Neural crest cell (in vitro differentiated cells): ENCODE results near the gene EN1. TPM values are rescaled to one million over a fixed set of nuclear protein-coding genes. Genes with fewer than 3 reads are reported as not detected.

Experiments
- DNase-seq: peaks from one replicate; pipeline ENCODE4 v3.0.0; 2021; ENCODE audit warnings: low read depth, mixed read lengths, low spot score
- H3K27ac Mint-ChIP-seq: one replicate; pipeline ENCODE4 v1.8.0; 2021; ENCODE audit warnings: mild to moderate bottlenecking, mixed read lengths; ENCODE audit not compliant: unreplicated experiment
- H3K27me3 Mint-ChIP-seq: 2 replicates; pipeline ENCODE4 v1.8.0; 2021; ENCODE audit warnings: low read depth, mild to moderate bottlenecking, mixed read lengths
- H3K36me3 Mint-ChIP-seq: 2 replicates; pipeline ENCODE4 v1.8.0; 2021; ENCODE audit warnings: low read depth, mild to moderate bottlenecking, mixed read lengths
- H3K4me1 Mint-ChIP-seq: 2 replicates; pipeline ENCODE4 v1.8.0; 2021; ENCODE audit warnings: mixed read lengths
- H3K4me3 Mint-ChIP-seq: one replicate; pipeline ENCODE4 v1.8.0; 2021; ENCODE audit warnings: mild to moderate bottlenecking, mixed read lengths
- H3K9me3 Mint-ChIP-seq: 2 replicates; pipeline ENCODE4 v1.8.0; 2021; ENCODE audit warnings: mixed read lengths
- CTCF ChIP-seq: fragments of 200-600 bp; sonication (generic); conservative IDR thresholded peaks from 2 replicates; pipeline ENCODE4 v1.5.0; 2021; ENCODE audit warnings: antibody characterized with exemption, mild to moderate bottlenecking
- total RNA-seq: library from RNA; stranded (reverse); gene quantifications from 2 replicates; pipeline ENCODE4 v1.2.1, GENCODE V29; 2021

Gene EN1
- total RNA-seq, 1 donor from 2014 or later: 12.6 TPM

- Mint-ChIP-seq H3K27ac (no peak overlapping the region), H3K4me3 (no peak overlapping the region), H3K4me1 (no peaks in the 10 kb centered on the region), H3K9me3 (no peaks in the 10 kb centered on the region), H3K27me3 (peaks cover 62% of the 10 kb centered on the region), H3K36me3 (no peaks in the 10 kb centered on the region)
- peak; percentile 83 for TF ChIP-seq CTCF
- DNase-seq: peak; percentile 40
These were observed 17.7 kb upstream of the EN1 start for GRCh38 chr2:118865106-118865505.

GRCh38 chr2:118864207-118864606, 16.8 kb upstream of the EN1 start:
- H3K4me3 Mint-ChIP-seq: no peak overlapping the region
- no peak for TF ChIP-seq CTCF
- H3K9me3 Mint-ChIP-seq: no peaks in the 10 kb centered on the region
- DNase-seq: no peak
- no peak overlapping the region for H3K27ac Mint-ChIP-seq
- no peaks in the 10 kb centered on the region for H3K4me1 Mint-ChIP-seq
- peaks cover 65% of the 10 kb centered on the region for H3K27me3 Mint-ChIP-seq
- H3K36me3 Mint-ChIP-seq: no peaks in the 10 kb centered on the region

GRCh38 chr2:118861731-118862130, 14.3 kb upstream of the EN1 start:
- Mint-ChIP-seq H3K36me3 (no peaks in the 10 kb centered on the region), H3K4me1 (peaks cover 6% of the 10 kb centered on the region), H3K27ac (no peak overlapping the region), H3K4me3 (no peak overlapping the region), H3K27me3 (peaks cover 85% of the 10 kb centered on the region), H3K9me3 (no peaks in the 10 kb centered on the region)
- no peak for DNase-seq
- TF ChIP-seq CTCF: no peak

GRCh38 chr2:118861242-118861641, 13.8 kb upstream of the EN1 start:
- Mint-ChIP-seq H3K9me3 (no peaks in the 10 kb centered on the region), H3K4me1 (peaks cover 10% of the 10 kb centered on the region), H3K27ac (no peak overlapping the region), H3K4me3 (no peak overlapping the region), H3K36me3 (no peaks in the 10 kb centered on the region), H3K27me3 (peaks cover 89% of the 10 kb centered on the region)
- DNase-seq: no peak
- TF ChIP-seq CTCF: no peak

GRCh38 chr2:118860506-118860905, 13.1 kb upstream of the EN1 start:
- Mint-ChIP-seq H3K4me3 (no peak overlapping the region), H3K4me1 (peaks cover 11% of the 10 kb centered on the region), H3K27me3 (peaks cover 94% of the 10 kb centered on the region), H3K27ac (no peak overlapping the region), H3K36me3 (no peaks in the 10 kb centered on the region), H3K9me3 (no peaks in the 10 kb centered on the region)
- no peak for TF ChIP-seq CTCF
- DNase-seq: no peak

GRCh38 chr2:118859157-118859770, 11.8 kb upstream of the EN1 start:
- Mint-ChIP-seq H3K4me3 (peak overlapping the region; percentile 49), H3K27me3 (peaks cover 98% of the 10 kb centered on the region)

More at GRCh38 chr2:118859157-118859770, 11.8 kb upstream of the EN1 start:
- Mint-ChIP-seq H3K9me3 (no peaks in the 10 kb centered on the region), H3K4me1 (peaks cover 12% of the 10 kb centered on the region), H3K27ac (no peak overlapping the region), H3K36me3 (no peaks in the 10 kb centered on the region)
- no peak for TF ChIP-seq CTCF
- no peak for DNase-seq
